GM12892 (cell line): ENCODE measurements around the gene KLHDC9.

ENCODE experiments used
- POLR2A ChIP-seq: IDR thresholded peaks from 2 replicates; pipeline ENCODE4 v1.6.1; 2011; ENCODE audit warnings: low read depth, low read length, control low read depth
- POLR2AphosphoS5 ChIP-seq: IDR thresholded peaks from 2 replicates; pipeline ENCODE4 v1.6.1; 2011; ENCODE audit warnings: low read depth, low read length, control low read depth
- TAF1 ChIP-seq: IDR thresholded peaks from 2 replicates; pipeline ENCODE4 v1.6.1; 2011; ENCODE audit warnings: low read depth, mild to moderate bottlenecking, control low read depth, low read length, borderline replicate concordance

GRCh38 chr1:161096530-161096929, 1.6 kb upstream of the KLHDC9 start:
- TF ChIP-seq POLR2AphosphoS5 (no peak), POLR2A (no peak), TAF1 (no peak)
